HG03354 (cell line): ENCODE results near the gene PAFAH2.
"Not testable (repeated sequence)": the region's sequence is repeated elsewhere in the genome, so short reads cannot be mapped to it uniquely, and the experiment has no call there.

ENCODE experiments used
- ATAC-seq: cut with Tn5 transposase; IDR thresholded peaks from one replicate; pipeline ENCODE4 v1.9.1; 2021; ENCODE audit warnings: mild to moderate bottlenecking; ENCODE audit not compliant: unreplicated experiment, poor library complexity, severe bottlenecking

PAFAH2 gene

GRCh38 chr1:25948641-25949040 is 49.2 kb downstream of the PAFAH2 start:
- no peak for ATAC-seq

DNA sequence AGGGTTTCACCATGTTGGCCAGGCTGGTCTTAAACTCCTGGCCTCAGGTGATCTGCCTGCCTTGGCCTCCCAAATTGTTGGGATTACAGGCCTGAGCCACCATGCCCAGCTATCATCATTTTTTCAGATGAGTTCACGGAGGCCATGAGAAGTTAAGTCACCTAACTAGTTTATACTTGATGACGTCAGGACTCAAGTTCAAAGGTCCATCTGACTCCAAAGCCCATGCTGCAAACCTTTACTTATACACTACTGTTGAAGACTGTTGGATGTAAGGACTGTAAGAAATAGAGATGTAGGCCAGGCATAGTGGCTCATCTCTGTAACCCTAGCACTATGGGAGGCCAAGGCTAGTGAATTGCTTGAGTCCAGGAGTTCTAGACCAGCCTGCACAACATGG is 50.8 kb downstream of the PAFAH2 start:
- no peak for ATAC-seq

- ATAC-seq, result no peak
Measured at GRCh38 chr1:25945761-25946160, 52.1 kb downstream of the PAFAH2 start.

GRCh38 chr1:25944986-25945385 is 52.9 kb downstream of the PAFAH2 start:
- no peak for ATAC-seq

DNA sequence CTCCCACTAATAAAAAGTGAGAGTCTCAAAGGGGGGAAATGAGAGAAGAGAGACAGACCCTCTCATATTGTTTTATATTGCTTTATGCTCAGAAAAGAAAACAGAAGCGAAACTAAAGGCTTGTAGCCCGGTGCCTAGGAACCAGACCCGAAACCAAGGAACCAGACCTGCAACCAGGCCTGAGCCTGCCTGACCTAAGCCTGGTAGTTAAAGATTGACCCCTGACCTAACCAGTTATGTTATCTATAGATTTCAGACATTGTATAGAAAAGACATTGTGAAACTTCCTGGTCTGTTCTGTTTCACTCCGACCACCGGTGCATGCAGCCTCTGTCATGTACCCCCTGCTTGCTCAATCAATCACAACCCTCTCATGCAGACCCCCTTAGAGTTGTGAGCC is 54.4 kb downstream of the PAFAH2 start:
- not testable (repeated sequence) for ATAC-seq

DNA sequence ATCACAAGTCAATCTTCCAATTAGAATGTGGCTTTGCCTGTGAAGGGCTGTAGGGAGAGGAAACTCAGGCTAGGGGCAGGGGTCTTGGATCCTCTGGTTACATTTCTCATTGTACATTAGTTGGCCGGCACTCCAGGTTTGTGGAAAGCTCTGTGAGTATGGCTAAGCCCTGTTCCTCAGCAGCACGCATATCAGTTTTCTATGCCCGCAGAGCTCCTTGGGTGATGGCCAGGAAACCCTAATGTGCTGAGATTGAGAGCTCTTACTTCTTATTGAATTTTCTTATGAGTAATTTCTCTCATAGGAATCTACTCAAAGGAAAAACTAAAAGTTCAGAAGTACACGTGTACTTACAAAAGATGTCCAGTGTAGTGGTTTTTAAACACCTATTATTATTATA is 60.9 kb downstream of the PAFAH2 start:
- no peak for ATAC-seq

DNA sequence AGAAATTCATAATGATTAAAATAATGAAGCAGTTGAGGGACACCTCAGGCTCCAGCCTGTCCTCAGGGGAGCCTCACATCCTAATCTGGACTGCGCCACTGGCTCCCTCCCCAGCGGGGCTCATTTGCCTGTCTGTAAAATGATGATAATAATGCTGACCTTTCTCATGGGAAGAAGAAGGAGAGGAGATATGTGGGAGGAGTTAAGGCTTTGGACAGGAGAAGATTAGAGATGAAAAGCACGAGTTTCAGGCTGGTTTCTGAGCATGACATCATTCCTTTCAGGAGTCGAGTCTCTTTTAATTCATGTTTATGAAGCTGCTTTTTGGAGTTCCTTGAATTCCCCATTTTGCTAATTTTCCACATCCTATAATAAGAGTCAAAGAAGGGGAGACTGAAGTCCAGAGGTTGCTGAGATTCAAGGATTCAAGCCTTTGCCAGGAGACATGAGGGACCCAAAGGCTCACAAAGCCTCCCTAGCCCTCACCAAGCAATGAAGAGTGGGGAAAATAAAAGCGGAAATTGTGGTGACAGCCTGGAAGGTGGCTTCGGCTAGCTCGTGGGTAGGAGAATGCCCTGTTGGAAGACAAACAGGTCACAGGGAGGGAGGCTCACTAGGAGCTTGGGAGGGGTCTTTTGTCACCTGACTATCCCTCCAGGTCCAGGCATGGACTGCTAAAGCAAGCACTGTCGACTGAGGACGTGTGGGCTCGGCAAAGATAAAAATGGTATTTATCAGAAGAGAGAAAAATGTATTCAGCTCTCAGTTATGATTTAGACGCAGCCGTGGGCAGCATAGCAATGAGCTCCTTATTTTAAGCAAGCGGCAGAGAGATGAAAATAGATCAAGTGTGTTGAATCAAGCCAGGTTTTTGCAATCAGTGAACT is 64.1 kb downstream of the PAFAH2 start:
- ATAC-seq, result no peak

DNA sequence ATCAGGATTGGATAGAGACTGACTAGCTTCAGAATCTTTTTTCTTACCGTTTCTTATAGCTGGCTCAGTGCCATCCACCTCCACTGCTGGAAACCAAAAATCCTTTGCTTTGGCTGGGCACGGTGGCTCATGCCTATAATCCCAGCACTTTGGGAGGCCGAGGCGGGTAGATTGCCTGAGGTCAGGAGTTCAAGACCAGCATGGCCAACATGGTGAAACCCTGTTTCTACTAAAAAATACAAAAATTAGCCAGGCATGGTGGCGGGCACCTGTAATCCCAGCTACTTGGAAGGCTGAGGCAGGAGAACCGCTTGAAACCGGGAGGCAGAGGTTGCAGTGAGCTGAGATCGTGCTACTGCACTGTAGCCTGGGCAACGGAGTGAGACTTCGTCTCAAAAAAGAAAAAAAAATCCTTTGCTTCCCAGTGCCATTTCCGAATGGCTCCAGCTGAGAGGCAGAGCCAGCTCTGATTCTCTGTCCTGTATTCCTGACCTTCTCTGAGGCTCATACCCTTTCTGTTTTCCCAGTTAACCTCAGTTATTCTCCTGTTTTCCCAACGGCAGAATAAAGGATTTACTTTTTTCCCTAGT is 65.0 kb downstream of the PAFAH2 start:
- ATAC-seq, result not testable (repeated sequence)

GRCh38 chr1:25932321-25932720 is 65.5 kb downstream of the PAFAH2 start:
- no peak for ATAC-seq

GRCh38 chr1:25929016-25929415 is 68.8 kb downstream of the PAFAH2 start:
- ATAC-seq, result no peak

DNA sequence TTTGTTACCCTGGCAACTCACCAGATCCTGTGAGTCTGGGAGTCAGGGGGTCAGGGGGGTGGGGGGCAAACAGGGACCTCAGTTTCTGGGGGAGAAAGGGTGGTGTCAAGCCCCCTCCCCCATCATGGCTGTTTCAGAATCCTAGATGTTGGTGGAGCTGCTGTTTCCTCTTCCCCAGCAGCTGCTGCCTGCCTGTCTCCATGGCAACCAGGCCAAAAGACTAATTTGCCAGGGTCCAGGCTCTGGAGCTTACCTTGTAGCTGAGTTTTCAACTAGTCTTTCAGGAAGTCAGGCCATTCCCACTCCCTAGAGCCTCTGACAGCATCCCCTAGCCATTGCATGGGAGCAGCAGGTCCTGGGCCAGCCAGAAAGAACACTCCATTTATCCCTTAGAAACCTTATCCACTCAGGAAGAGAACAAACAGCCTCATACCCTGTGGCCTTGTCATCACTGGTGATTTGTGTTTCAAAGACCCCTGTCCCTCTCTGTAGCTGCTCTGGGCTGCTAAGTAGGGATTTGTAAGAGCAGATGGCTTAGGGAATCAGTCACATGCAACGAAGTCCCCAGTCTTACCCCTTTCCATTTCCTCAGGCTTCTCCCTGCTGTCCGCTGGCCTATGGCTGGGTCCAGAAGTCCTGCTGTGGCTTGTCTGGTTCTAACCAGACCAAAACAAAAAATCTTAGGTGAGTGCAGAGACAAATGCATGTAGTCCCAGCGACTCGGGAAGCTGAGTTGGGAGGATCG is 70.2 kb downstream of the PAFAH2 start:
- no peak for ATAC-seq

- ATAC-seq, result no peak
Measured at GRCh38 chr1:25926731-25927496, 70.9 kb downstream of the PAFAH2 start.

- no peak for ATAC-seq
Measured at GRCh38 chr1:25924454-25924853, 73.4 kb downstream of the PAFAH2 start.

DNA sequence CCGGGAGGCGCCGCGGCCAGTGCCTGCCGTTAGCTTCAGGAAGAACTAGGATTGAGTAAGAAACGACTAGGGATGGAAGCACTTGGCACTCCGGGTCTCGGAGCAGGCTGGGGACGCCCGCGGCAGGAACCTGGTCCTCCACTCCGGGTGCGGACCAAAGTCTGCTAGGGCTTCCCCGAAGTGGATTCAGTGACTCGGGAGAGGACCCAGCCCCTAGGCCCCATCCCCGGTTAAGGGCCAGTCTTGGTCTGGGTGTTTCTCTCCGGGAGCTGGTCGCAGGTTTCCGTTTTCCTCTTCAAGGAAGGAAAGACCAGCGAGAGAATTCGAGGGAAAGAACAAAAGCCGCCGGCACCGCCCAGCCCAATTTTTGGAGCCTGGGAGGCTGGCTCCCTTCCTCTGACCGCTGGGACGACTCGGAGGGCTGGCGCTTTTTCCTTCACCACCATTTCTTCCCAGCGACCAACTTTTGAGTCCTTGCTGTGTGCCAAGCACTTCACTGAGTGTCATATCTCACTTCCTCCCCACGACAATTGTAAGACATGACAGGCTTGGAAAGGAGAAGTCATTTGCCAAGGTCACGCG is 74.8 kb downstream of the PAFAH2 start:
- no peak for ATAC-seq

- ATAC-seq, result no peak
Measured at GRCh38 chr1:25922056-25922970, 75.5 kb downstream of the PAFAH2 start.

- no peak for ATAC-seq
Measured at GRCh38 chr1:25918615-25919014, 79.2 kb downstream of the PAFAH2 start.

DNA sequence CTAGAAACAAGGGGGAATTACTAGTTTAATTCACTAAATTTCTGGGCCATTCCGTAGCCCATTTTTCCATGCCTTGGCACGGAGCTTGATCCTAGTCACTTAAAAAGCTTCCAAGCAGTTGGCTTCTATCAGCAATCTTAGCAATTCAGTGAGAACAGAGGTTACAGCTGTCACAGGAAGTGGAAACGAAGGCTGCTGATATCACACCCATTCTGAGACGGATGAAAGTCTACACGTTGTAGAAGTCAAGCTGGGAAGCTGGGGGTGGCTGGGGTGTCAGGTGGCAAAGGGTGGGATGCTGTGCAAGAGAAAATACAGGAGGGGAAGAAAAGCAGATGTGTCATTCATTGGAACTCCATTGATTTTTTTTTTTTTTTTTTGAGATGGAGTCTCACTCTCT is 79.9 kb downstream of the PAFAH2 start:
- no peak for ATAC-seq

DNA sequence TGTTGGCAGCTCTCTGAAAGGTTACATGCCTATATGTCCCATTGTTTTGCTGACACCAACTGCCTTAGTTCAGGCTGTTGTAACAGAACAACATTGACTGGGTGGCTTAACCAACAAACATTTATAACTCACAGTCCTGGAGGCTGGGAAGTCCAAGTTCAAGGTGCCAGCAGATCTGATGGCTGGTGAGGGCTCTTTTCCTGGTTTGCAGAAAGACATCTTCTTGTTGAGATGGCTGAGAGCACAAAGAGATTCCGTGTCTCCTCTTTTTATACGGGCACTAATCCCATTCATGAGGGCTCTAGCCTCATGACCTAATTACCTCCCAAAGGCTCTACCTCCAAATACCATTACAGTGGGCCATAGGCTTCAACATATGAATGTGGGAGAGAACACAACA is 81.4 kb downstream of the PAFAH2 start:
- no peak for ATAC-seq
